Fibroblast of lung (primary cell): ENCODE data around the gene RNF123.

Experiments used
- EZH2 ChIP-seq: IDR thresholded peaks from 2 replicates; pipeline ENCODE4 v1.5.1; 2012; ENCODE audit warnings: low read length, control low read depth, mild to moderate bottlenecking; ENCODE audit errors: missing control alignments
- TF ChIP-seq, protein P1 (sequence below), 2 donors: IDR thresholded peaks in 1 of 2; conservative IDR thresholded peaks in 1 of 2; 1 replicate in 1 of 2; 2 replicates in 1 of 2; pipeline ENCODE4 v1.5.1; 2011 to 2012; ENCODE audit warnings: low read length in 2 of 2, control low read depth in 1 of 2, inconsistent platforms in 1 of 2, low read depth in 1 of 2, mild to moderate bottlenecking in 1 of 2

DNA sequence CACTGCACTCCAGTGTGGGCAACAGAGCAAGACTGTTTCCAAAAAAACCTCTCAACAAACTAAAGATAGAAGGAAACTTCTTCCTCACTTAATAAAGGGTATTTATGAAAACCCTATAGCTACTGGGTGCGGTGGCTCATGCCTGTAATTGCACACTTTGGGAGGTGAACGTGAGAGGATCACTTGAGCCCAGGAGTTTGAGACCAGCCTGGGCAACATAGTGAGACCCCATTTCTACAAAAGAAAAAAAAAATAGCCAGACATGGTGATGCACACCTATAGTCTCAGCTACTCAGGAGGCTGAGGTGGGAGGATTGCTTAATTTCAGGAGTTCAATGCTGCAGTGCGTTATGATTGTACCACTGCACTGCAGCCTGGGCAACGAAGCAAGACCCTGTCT, 74.6 kb downstream of the RNF123 start:
- TF ChIP-seq EZH2, result no peak
- TF ChIP-seq, protein P1, sequence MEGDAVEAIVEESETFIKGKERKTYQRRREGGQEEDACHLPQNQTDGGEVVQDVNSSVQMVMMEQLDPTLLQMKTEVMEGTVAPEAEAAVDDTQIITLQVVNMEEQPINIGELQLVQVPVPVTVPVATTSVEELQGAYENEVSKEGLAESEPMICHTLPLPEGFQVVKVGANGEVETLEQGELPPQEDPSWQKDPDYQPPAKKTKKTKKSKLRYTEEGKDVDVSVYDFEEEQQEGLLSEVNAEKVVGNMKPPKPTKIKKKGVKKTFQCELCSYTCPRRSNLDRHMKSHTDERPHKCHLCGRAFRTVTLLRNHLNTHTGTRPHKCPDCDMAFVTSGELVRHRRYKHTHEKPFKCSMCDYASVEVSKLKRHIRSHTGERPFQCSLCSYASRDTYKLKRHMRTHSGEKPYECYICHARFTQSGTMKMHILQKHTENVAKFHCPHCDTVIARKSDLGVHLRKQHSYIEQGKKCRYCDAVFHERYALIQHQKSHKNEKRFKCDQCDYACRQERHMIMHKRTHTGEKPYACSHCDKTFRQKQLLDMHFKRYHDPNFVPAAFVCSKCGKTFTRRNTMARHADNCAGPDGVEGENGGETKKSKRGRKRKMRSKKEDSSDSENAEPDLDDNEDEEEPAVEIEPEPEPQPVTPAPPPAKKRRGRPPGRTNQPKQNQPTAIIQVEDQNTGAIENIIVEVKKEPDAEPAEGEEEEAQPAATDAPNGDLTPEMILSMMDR (conservative IDR thresholded peaks at IDR 0.05 in 1 of 2, IDR thresholded peaks at IDR 0.05 in 1 of 2; ENCODE audit: low read depth in 1 of 2, low read length in 2 of 2), result no peak
